Ishikawa (cell line): Measurements from ENCODE around the gene REC114.

Source experiments
- CEBPB ChIP-seq: IDR thresholded peaks from 2 replicates; pipeline ENCODE4 v1.6.1; 2012
- CREB1 ChIP-seq: IDR thresholded peaks from 2 replicates; pipeline ENCODE4 v1.6.1; 2012; ENCODE audit warnings: low read depth
- EGR1 ChIP-seq: IDR thresholded peaks from 2 replicates; pipeline ENCODE4 v1.6.1; 2012
- EP300 ChIP-seq: IDR thresholded peaks from 2 replicates; pipeline ENCODE4 v1.6.1; 2012; ENCODE audit warnings: borderline replicate concordance
- FOXM1 ChIP-seq: IDR thresholded peaks from 2 replicates; pipeline ENCODE4 v1.6.1; 2012; ENCODE audit warnings: low read depth, borderline replicate concordance
- NFIC ChIP-seq: IDR thresholded peaks from 2 replicates; pipeline ENCODE4 v1.6.1; 2012
- RAD21 ChIP-seq: IDR thresholded peaks from 2 replicates; pipeline ENCODE4 v1.6.1; 2012; ENCODE audit warnings: low read depth
- TAF1 ChIP-seq: IDR thresholded peaks from 2 replicates; pipeline ENCODE4 v1.6.1; 2012; ENCODE audit warnings: low read depth, mild to moderate bottlenecking
- TCF12 ChIP-seq: IDR thresholded peaks from 2 replicates; pipeline ENCODE4 v1.6.1; 2012; ENCODE audit warnings: low read depth
- TEAD4 ChIP-seq: IDR thresholded peaks from 2 replicates; pipeline ENCODE4 v1.6.1; 2012
- USF1 ChIP-seq: IDR thresholded peaks from 2 replicates; pipeline ENCODE4 v1.6.1; 2012
- YY1 ChIP-seq: IDR thresholded peaks from 2 replicates; pipeline ENCODE4 v1.6.1; 2012; ENCODE audit warnings: low read depth
- ZBTB7A ChIP-seq: IDR thresholded peaks from 2 replicates; pipeline ENCODE4 v1.6.1; 2012; ENCODE audit warnings: low read depth
- TF ChIP-seq, protein P1 (sequence below): IDR thresholded peaks from 2 replicates; pipeline ENCODE4 v1.6.1; 2012
- TF ChIP-seq, protein P2 (sequence below): IDR thresholded peaks from 2 replicates; pipeline ENCODE4 v1.6.1; 2012; ENCODE audit warnings: low read depth, mild to moderate bottlenecking

Gene REC114

GRCh38 chr15:73482166-73482565, 39.2 kb downstream of the REC114 start:
- TF ChIP-seq FOXM1 (no peak), USF1 (no peak), CREB1 (no peak), YY1 (no peak), NFIC (no peak)
- TF ChIP-seq, protein P1, sequence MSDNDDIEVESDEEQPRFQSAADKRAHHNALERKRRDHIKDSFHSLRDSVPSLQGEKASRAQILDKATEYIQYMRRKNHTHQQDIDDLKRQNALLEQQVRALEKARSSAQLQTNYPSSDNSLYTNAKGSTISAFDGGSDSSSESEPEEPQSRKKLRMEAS: no peak
- TF ChIP-seq, protein P2, sequence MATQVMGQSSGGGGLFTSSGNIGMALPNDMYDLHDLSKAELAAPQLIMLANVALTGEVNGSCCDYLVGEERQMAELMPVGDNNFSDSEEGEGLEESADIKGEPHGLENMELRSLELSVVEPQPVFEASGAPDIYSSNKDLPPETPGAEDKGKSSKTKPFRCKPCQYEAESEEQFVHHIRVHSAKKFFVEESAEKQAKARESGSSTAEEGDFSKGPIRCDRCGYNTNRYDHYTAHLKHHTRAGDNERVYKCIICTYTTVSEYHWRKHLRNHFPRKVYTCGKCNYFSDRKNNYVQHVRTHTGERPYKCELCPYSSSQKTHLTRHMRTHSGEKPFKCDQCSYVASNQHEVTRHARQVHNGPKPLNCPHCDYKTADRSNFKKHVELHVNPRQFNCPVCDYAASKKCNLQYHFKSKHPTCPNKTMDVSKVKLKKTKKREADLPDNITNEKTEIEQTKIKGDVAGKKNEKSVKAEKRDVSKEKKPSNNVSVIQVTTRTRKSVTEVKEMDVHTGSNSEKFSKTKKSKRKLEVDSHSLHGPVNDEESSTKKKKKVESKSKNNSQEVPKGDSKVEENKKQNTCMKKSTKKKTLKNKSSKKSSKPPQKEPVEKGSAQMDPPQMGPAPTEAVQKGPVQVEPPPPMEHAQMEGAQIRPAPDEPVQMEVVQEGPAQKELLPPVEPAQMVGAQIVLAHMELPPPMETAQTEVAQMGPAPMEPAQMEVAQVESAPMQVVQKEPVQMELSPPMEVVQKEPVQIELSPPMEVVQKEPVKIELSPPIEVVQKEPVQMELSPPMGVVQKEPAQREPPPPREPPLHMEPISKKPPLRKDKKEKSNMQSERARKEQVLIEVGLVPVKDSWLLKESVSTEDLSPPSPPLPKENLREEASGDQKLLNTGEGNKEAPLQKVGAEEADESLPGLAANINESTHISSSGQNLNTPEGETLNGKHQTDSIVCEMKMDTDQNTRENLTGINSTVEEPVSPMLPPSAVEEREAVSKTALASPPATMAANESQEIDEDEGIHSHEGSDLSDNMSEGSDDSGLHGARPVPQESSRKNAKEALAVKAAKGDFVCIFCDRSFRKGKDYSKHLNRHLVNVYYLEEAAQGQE: no peak

GRCh38 chr15:73483053-73483452, 40.1 kb downstream of the REC114 start:
- TF ChIP-seq NFIC (no peak), ZBTB7A (no peak), TEAD4 (no peak), CREB1 (no peak), TCF12 (no peak), USF1 (no peak)
- TF ChIP-seq, protein P2: no peak

- no peak for TF ChIP-seq FOXM1
- TF ChIP-seq TCF12: no peak
- TF ChIP-seq CEBPB: no peak
- TF ChIP-seq NFIC: no peak
- no peak for TF ChIP-seq EGR1
- TF ChIP-seq, protein P2: no peak
- TF ChIP-seq RAD21: no peak
- no peak for TF ChIP-seq YY1
- TF ChIP-seq CREB1: no peak
- TF ChIP-seq ZBTB7A: no peak
- no peak for TF ChIP-seq EP300
- no peak for TF ChIP-seq USF1
- no peak for TF ChIP-seq TAF1
- TF ChIP-seq, protein P1: no peak
- no peak for TF ChIP-seq TEAD4
Measured at GRCh38 chr15:73485372-73485771, 42.4 kb downstream of the REC114 start.

- peak; percentile 42; the same call in 1 of the 2 replicates for TF ChIP-seq CEBPB
Measured at GRCh38 chr15:73485885-73486284, 42.9 kb downstream of the REC114 start.

GRCh38 chr15:73488698-73489097, 45.7 kb downstream of the REC114 start:
- TF ChIP-seq TCF12 (no peak), CREB1 (no peak), FOXM1 (no peak), TAF1 (no peak), USF1 (no peak), CEBPB (no peak), NFIC (no peak)
